NCI-H2227 treated with DMSO at 0.1 percent for 48 hours (cell line): ENCODE measurements around the gene TXLNA.
A peak's percentile ranks its signal among the peaks of the same experiment; 100 is the strongest.

ENCODE experiments used
- DNase-seq: peaks from one replicate; lab custom pipeline; 2025; lab: John Stamatoyannopoulos, UW

TXLNA gene

DNA sequence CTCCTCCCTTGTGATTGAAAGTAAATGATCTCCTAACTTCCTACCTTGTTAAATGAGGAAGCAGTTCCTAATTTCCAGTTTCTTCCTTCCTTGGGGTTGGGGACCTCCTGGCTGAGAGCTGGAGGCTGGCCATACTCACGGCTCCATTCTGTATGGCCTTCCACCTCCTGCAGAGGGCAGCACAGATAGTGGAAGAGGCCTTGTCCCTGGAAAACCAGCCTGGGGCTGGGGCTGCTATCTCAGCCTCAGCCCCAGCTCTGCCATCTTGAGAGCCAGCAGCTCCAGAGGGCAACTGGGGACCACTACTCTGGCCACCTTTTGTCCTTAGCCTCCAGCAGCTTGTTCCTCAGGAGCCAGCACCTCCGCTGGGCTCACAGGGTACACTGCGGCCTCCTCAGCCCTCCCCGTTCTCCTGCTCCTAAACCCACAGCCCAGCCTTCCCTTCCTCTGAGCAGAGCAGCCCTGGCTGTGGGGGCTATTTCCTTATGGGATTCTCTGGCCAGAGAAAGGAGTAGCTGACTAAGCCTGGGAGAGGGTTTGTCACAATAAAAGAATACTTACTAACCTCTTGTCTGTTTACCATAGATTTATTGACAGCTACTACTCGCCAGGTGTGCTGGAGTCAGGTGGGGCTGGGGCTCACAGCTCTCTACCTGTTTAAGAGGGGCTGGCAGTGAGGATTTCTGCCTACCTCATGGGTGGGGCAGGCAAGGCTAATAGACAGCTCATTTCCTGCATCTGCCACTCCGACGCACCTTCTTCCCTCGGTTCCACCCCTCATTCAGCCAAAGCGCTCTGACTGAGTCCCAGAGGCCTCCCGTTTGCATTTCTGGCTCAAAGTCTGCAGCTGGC lies 36.4 kb downstream of the TXLNA start:
- DNase-seq = peak; percentile 52

DNA sequence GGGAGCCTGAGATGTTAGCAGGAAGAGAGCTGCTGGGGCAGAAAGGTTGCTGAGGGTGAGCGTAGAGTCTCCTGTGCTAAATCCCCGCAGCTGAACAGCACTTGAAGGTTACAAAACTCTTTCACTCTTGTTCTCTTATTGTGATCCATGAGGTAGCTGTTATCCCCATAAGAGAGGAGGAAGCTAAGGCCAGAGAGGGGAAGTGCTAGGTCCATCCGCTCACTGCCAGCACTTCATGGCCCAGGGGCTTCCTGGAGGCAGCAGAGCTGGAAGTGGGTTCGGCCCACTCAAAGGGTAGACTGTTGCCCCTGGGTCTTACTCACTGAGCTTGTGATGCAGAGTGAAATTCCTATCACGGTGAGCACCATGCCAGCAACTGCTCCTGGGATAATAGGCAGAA lies 37.1 kb downstream of the TXLNA start:
- no peak for DNase-seq

DNA sequence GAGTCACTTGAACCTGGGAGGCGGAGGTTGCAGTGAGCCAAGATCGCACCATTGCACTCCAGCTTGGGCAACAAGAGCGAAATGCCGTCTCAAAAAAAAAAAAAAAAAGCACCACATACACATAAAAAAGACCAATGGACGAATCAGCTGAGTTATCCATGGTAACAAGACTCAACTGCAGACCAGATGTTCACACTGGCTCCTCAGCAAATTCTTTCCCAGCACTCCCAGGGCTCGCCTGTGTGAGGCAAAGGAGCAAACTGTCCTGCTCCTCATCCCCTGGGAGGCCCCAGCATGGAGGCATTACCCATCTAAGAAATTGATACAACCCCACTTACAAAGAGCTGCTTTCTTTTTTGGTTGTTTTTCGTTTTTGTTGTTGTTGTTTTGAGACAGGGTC lies 39.5 kb downstream of the TXLNA start:
- no peak for DNase-seq

DNA sequence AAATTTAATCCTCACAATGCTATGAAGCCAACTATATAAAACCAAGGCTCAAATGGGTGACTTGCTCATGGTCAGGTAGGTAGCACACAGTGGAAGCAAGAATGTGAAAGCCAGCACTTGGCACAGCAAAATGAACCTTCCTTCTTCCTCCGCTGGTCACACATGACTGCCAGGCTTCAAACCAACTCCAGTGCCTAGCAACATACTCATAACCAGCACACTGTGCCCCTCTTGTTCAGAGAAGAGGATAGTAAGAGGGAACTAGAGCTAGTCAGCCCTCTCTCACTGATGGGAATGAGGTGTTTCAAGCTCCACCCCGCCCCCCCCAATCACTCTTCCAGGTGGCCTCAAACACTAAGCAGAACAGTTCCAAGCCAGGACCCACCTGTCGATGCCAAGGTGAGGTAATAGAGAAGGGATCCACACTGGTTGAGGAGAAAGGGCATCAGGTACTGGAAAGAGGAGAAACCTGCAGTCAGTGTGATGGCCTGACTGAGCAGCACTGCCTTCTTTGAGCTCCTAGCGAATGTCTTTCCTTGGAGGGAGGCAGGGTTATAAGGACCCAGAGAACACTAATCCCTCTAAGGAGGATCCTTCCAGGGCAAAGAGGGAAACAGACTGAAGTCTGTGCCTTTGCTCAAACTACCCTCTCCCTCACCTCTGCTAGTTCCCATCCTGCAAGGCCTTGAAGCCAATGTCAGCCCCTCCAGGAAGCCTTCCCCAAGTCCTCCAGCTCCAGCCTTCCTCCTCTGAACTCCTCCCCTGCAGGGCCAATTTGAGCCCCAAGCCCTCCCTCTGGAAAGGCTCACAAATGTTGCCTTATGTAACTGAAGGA lies 41.5 kb downstream of the TXLNA start:
- DNase-seq = no peak

DNA sequence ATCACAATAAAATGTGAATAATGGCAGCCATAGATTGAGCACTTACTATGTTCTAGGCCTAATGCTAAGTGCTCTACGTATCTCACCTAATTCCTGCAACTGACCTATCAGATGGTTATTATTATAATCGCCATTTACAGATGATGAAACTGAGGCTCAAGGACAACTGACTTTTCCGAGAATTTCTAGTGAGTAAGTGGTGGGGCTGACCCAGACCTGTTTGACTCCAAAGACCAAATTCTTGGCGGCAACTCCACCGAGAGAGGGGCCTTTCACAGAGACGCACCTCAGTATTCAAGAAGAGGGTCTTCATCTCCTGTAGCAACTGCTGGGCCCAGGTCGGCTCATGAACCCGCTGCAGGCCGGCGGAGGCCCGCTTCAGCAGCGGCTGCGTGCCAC lies 42.1 kb downstream of the TXLNA start:
- no peak for DNase-seq

DNA sequence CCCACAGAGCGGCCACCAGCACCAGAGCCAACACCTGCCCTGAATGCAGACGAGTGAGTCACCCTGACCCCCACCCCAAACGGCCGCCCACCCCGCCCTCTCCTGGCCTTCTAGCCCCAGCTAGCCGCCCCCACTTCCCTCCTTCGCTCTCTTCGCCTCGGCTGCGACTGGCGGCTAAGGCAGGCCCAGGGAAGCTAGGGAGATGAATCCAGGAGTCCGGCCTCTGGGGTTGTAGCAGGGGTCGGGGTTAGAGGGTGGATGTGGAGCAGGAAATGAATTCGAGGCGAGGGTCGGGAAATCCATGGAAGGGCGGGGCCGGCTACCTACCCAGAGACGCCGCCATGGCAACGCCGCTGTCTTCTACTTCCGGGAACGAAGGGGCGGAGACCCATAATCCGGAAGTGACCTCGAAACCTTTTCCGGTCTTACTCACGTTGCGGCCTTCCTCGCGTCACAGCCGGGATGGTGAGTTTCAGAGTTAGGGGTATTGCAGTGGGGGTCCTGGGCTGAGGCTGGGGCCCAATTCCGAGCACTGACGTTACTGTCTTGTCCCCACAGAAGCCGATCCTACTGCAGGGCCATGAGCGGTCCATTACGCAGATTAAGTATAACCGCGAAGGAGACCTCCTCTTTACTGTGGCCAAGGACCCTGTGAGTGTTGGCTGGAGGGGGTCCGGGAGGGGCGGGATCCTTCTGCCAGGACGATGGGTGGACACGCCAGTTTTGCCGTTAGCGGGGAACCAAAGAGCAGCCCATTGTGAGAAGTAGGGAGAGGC lies 42.7 kb downstream of the TXLNA start, which contains the start of the genes EIF3I and TMEM234:
Gene EIF3I (plus strand): TSS at position 428 of the 776 bp plus-strand sequence. CDS start 35 bp downstream, at position 463.
Gene TMEM234 (minus strand): TSS at position 374 of the 776 bp plus-strand sequence. CDS start 31 bp downstream, at position 343.
- peak; percentile 85 for DNase-seq

DNA sequence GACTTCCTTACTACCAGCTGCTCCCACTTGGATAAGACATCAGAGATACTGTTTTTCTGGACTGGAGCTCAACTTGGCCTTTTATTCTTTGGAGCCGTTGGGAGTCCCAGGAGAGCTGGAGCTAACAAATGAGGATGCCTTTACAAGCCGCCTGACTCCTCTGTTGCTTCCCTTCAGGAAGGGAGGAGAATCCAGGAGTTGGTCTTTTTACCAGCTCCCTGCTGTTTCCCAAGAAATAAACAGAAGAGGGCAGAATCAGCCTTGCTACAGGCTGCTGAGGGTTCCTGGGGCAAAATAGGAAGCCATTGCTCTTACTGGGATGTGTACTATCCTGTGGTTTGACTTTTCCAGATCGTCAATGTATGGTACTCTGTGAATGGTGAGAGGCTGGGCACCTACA lies 44.2 kb downstream of the TXLNA start:
- no peak for DNase-seq

DNA sequence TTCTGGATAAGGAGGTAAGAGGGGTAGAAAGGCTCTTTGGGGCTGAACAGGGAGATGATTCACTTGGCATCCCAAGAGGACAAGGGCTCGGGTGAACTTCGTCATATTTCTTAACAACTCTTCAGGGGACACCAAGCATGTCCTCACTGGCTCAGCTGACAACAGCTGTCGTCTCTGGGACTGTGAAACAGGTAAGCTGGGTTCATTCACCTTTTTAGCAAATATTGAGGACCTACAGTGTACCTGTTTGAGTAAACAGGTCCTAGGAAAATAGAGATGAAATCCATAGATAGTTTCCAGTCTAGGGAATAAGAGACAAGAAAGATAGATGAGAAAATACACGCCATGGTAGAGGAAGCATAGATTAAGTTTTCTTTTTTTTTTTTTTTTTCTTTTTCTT lies 44.8 kb downstream of the TXLNA start:
- no peak for DNase-seq

DNA sequence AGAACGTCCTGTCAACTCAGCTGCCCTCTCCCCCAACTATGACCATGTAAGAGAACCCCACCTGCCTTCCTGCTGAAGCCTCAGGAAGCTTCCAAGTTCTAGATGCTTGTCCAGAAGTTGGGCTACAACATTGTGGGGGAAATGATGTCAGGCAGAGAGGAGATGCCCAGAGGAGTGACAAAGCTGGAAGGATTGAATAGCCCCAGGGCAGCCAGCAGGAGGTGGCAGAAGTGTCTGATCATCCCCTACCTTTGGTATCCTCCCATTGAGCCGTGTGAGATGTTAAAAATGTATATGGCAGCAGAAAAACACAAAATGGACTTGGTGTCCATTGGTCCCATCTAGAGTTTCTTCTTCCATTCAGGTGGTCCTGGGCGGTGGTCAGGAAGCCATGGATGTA lies 49.3 kb downstream of the TXLNA start:
- no peak for DNase-seq

DNA sequence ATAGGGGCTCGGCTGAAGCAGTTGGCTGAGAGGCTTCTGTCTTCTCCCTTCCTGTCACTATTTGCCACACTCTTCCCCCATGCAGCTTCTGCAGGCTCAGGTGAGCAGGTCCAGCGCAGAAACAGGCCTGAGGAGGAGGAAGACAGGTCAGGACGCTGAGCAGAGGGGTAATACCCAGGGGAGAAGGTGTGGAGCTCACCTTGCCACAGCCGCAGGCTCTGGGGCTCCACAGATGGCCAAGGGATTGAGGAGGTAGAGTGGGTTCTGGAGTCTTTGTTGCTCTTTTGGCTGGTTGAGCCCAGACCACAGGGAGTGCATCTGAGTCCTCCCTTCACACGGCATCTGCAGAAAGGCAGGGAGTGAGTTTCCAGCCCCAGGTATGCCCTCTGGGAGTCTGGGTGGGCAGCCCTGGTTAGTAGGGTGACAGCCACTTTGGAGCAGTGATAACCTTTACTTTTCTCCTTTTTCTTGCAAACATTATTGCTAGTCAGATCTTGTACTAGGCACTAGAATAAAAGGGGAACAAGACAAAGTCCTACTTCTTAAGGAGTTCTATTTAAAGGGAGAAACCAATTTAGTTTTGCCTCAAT lies 52.5 kb downstream of the TXLNA start:
- DNase-seq = no peak

DNA sequence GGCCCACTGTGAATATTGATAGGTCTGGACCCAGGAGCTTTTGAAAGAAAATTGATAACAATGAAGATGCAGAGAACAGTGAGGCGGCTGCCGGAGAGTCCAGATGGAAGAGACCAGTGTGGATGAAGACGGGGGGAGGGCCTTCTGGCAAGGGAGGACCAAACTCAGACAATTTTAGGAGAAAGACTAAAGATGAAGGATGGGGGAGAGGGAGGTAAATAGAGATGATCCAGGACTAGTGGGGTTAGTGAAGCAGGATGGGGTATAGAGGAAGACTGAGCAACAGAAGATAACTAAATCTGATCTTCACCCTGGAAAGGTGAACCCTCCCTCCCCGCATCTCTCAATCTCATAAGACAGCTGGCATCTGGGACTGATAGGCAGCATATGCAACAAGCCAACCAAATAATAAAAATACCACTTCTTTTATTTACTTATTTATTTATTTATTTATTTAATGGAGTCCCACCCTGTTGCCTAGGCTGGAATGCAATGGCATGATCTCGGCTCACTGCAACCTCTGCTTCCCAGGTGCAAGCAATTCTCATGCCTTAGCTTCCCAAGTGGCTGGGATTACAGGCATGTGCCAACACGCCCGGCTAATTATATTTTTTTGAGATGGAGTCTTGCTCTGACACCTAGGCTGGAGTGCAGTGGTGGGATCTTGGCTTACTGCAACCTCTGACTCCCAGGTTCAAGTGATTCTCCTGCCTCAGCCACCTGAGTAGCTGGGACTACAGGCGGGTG lies 53.3 kb downstream of the TXLNA start:
- peak; percentile 35 for DNase-seq

DNA sequence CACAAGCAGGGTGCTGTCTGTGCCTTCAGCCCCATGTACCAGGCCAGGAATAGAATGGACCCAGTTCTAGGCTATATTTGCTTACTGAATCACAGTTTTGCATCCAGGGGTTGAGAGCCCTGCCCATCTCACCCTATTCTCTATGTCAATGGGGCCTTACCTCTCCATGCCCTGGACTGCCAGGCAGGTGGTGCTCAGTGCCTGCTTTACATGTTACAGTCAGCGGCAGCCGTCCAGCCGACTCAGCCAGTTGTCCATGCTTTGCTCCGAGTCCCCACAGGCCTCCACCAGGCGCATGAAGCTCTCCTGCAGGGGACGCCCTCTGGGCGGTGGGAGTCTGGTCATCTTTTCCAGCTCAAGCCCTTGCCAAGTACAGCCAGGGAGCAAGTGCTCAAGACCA lies 55.3 kb downstream of the TXLNA start:
- no peak for DNase-seq

DNA sequence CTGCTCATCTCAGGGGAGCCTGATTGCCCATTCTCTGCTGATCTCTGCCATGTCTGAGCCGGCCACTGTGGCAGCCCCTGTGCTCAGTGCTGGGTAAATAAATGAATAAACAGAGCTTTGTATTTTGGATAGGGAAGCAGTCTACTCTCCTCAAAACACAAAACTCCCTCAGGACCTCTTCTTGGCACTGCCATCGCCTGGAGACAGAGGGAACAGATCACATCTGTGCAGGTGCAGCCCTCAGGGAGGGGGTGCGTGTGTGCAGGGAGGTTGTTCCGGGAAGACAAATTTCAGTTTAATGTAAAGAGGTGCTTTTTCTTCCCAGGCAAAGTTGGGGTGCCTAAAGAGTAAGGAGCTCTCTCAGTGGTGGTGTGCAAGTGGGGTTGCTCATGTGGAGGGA lies 59.9 kb downstream of the TXLNA start:
- DNase-seq = no peak

DNA sequence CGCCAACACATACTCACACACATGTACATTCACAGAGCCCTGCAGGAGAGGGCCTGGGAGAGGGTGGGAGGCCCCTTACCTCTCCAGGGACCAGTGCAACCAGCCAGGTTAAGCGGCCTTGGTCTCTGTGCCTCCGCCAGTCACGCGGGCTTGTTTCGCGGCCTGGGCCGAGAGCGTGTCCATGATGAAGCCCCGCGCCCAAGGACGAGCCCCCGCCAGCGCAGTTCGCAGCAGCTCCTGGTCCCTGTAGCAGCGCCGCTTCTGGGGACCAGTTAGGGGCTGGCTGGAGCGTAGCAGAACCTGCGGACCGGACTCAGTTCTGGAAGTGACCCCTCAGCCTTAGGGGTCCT lies 60.3 kb downstream of the TXLNA start:
- no peak for DNase-seq

DNA sequence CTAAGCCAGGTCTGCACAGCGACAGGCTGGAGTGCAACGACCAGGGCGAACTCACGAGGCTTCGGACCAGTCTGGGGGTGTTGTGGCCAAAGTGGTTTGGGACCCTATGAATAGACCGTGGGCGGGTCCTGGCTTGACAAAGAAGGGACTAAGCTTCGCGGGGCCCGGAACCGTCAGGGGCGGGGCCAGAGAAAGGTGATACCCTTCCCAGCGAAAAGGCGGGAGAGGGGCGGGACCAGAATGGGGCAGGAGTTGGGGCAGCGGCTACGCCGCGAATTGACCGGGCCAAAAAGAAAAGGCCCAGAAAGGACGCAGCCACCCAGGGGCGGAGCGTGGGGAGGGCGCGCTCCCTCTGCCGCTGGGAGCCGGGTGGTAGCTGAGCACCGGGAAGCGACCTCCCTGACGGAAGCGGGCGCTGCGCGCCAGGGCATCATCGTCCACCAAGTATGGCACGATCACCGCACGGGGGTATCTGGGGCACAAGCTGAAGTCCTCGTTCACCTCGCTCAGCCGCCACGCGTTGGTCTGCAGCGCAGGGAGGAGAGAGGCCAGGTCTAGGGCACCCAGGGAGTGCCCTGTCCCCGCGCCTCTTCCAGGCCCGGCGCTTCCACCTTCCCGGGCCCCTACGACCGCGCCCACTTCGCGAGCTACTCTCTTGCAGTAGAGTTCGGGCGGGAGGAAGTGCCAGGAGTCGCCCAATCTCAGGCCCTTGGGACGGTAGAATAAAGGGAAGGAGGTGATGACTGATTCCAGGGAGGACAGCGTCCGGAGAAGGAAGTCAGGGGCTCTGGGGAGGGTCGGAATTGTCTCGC lies 60.9 kb downstream of the TXLNA start:
- DNase-seq = no peak

DNA sequence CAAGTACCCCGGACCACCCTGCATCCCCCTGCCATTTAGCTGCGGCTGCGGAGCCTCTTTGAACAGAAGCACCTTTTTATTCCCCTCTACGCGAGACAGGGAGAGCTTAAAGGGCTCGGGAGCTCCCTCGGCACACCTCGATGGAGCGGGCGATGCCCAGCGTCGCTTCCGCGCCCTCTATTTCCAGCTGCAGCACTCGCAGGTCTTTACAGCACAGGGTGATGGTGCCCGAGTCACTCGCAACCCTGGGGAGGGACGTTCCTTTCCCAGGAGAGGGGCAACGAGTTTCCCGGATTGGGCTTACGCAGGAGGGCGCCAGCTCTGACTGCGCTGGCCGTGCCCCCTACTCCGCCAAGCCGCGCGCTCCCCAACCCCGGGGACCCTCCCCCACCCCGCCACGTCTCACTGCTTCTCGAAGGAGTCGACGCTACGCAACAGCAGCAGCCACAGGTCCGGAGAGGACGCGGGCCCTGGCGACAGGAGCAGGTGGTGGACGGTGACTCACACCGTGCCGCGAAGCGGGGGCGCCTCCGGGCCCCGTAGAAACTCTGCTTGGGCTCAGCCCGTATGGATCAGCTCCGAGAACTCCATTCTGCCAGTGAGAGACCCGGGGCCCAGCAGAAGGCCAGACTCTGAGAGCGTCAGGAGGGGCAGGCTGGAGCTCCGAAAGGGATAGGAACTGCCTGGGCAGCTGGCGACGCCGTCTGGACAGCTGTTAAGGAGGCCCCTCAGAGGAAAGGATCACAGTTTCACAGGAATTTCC lies 61.7 kb downstream of the TXLNA start:
- no peak for DNase-seq

DNA sequence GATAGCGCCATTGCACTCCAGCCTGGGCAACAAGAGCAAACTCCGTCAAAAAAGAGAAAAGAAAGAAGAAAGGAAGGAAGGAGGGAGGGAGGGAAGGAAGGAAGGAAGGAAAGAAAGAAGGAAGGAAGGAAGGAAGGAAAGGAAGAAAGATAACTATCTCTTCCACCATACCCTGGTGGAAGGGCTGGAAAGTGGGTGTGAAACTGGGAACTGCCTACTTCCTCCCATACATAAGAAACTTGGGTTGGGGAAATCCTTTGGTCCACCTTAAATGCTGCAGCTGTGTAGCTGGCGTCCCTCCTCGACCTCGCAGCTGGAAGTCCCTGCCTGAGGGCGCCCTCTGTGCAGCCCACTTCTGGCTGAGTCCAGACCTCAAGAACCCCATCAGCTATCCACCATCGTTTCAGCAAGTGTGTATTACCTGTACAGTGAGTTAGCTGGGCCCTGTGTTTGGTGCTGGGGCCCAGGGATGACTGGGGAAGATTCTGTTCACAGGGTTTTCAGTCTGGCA lies 62.9 kb downstream of the TXLNA start:
- DNase-seq = no peak

DNA sequence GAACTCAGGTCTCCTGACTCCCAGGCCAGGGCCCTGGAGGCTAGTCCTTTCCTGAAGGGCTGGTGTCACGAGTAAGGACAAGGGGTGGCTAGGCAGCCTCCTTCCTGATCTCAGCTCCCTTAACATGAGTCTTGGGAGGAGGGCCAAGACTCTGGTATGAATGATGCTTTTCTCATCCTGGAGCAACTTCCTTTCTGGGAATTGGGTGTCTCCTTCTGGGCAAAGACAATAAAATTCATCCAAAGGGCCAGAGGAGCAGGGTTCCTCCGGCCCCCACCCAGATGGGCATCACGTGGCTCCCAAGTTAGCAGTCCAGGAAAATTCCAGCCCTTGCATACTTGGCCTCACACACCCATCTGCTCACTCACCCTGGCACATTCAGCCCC lies 67.4 kb downstream of the TXLNA start, which contains the start of gene FAM167B:
Gene FAM167B (plus strand): TSS at position 335 of the 386 bp plus-strand sequence. CDS start 200 bp downstream, outside the sequence.
- DNase-seq = no peak

DNA sequence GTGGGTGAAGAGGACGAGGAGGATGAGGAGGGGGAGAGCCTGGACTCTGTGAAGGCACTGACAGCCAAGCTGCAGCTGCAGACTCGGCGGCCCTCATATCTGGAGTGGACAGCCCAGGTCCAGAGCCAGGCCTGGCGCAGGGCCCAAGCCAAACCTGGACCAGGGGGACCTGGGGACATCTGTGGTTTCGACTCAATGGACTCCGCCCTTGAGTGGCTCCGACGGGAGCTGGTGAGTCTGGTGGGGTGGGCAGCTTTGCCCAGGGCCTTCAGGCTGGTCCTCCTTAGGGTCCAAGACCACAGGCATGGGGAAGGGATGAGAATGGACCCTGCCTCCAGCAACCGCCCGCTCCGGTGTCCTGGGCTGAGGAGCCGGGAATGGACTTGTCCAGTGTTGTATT lies 68.0 kb downstream of the TXLNA start:
- no peak for DNase-seq
